NCI-H1436 treated with DMSO at 0.1 percent for 48 hours (cell line): Measurements from ENCODE around the gene RPS4Y2.

Source experiments
- DNase-seq: peaks from one replicate; lab custom pipeline; 2025; lab: John Stamatoyannopoulos, UW

The RPS4Y2 gene

DNA sequence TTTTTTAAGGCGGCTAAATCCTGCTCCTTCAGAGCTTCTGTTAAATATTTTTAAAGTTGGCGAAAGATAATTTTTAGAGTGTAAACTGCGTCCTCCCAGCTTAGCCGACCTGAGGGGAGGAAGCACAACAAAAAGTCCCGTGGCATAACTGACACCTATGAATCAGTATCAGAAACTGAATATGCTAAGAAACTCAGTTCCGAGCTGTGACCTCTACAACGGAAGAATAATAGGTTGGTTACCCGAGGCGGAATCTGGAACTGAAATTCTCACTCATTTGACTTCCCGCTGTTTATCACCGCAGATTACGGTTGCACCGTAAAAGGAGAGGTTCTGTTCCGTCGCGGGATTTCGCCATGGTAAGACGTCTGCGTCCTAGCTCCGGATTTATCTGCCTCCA, at the start of gene RPS4Y2:
TSS of gene RPS4Y2 (plus strand) at position 301 of the 400 bp plus-strand sequence. CDS start at position 357, 56 bp downstream.
- DNase-seq, result no peak

DNA sequence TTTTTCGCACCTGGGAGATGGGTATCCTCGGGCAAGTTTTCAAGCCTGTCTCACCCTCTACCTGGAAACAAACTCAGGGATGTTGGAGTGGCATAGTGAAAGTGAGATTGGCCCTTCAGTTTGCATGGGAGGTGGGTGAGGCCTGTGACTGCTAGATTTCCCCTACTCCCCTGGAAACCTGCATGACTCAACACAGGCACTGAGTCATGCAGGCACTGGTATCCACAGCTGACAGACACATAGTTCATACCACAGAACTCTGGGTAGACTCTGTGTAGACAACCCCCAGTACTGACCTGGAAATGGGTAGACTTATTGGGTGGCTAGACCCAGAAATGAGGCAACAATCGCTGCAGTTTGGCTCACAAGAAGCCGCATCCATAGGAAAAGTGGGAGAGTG, 41.5 kb upstream of the RPS4Y2 start:
- DNase-seq, result no peak

DNA sequence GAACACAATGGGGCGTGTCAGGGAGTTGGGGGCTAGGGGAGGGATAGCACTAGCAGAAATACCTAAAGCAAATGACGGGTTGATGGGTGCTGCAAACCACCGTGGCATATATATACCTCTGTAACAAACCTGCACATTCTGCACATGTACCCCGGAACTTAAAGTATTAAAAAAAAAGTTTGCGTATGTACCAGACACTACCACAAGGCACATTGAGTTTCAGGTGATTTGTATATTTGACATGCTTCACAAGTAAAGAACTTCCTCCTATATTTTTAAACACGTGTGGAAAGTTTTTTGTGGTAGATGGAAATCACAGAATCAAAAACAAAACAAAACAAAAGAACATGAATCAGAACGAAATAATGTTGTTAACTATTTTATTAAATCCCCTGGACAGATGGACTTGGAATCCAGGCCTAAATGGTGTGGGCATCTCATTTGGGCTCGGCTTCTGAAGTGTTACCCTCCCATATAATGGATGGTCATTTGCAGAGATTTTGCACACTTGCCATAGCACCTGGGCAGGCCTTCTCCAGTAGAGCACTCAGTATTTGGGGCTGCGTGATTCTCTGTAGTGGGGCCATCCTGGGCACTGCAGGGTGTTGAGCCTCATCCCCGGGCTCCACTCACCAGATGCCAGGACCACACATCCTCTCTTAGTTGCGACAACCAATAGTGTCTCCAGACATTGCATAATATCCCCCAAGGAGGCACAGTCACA, 29.6 kb upstream of the RPS4Y2 start:
- no peak for DNase-seq

DNA sequence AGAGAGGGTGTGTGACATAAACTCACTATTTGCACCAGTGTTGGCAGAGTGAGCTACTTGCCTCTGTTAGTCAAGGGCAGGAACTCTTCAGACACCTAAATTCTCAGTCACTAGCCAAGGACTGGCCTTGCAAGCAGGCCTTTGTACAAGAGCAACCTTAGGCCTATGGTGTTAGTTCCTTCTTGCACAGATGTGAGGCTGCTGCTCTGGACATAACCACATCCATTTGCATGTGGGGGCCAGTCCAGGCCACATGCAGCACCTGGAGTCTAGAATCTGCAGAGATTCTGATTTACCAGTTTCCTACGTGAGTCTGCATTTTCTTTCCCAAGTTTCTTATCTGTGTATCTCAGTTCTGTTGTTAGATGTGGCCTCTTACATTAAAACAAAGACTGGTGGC, 20.7 kb upstream of the RPS4Y2 start:
- DNase-seq, result no peak

DNA sequence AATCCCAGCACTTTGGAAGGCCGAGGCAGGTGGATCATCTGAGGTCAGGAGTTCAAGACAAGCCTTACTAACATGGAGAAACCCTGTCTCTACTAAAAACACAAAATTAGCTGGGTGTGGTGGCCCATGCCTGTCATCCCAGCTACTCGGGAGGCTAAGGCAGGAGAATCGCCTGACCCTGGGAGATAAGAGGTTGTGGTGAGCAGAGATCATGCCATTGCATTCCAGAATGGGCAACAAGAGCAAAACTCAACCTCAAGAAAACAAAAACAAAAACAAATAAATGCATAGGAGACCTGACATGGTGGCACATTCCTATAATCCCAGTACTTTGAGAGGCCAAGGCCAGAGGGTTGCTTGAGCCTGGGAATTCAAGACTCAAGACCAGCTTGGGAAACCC, 16.1 kb upstream of the RPS4Y2 start:
- no peak for DNase-seq

DNA sequence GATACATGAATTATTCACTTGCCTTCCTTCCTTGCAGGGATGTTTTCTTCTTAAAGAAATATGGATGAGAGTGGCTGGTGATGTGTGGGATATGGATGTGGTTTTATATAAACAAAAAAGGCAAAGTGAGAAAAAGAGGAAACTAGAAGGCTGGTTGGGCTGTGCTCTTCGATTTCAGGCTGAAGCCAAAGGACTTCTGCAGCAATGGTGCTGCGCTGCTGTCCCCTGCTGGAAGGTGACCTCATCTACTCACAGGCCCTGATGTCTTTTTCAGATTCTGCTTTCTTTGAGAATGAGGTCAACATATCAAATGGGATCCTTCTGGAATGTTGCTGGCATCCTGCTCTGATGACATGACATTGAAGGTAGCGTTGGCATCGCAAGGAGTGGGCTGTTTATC, 15.3 kb upstream of the RPS4Y2 start:
- no peak for DNase-seq

DNA sequence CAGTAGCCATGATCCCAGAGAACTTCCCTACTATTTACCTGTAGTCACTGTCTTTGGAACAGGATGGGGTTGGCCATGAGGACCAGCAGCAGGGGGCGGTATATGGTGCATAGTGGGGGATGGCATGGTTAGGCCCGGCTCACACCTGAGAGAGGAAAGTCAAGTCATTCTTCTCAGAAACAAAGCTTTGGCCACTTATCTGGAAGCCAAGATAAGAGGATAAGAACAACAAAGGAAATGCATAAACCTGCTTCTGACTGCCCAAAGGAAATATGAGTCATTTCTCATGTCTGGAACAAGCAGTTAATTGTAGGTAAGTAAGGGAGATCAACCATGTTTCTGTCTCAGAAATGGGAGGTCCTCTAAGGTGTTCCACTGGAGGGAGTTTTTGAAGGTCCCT, 10.8 kb upstream of the RPS4Y2 start:
- no peak for DNase-seq

DNA sequence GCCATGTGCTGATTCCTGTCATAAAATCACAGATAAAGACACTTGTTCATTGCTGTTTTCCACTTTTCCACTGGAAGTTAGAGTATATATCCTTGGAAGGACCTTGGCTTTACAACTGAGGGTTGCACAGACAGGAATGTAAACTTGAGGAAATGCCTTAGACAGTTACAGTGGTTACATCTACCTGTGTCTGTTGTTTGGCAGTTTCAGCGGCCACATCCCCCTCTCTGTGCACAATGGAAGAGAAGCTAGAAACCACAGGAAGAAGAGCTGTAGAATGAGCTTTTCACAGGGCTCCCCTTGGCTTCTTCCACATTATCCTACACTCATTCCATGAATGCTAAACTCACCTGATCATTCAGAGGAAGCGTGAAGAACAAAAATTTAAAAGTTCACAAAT, 9.0 kb upstream of the RPS4Y2 start:
- no peak for DNase-seq

DNA sequence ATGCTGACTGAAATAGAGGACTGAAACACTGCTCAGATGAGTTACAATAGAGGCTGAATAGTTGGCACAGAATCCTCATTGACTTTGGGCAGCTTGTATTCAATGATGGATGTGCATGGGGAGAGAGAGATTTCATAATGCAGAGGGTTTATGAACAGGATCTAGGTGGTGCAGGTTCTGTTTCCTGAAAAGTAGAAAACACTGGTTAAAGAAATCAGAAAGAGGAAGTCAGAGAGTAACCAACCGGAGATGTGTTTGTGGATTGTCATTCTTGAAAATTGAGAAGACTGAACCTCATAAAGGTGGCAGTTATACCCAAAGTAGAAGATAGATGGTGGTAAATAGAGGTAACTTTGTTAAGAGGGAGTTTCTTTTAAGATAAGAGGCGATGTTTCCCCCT, 8.0 kb downstream of the RPS4Y2 start:
- DNase-seq, result no peak

DNA sequence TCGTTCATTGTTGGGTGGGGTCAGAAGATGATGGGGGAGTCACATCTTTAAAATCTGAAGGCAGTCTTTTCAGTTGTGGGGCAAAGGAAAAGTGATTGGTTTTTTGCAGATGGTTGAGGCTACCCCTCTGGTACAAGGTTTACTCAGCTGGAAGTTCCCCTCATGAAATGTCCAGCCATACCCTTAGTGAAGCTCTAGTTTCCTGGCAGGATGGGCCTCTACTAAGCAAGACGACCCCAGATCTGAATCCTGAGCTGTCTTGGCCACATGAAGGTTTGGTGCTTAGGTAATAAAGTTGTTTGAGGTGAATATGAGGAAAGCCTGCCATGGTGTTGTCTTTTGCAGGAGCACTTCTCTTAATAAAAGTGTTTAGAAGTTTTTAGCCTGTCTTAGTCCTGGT, 9.2 kb downstream of the RPS4Y2 start:
- DNase-seq, result no peak

DNA sequence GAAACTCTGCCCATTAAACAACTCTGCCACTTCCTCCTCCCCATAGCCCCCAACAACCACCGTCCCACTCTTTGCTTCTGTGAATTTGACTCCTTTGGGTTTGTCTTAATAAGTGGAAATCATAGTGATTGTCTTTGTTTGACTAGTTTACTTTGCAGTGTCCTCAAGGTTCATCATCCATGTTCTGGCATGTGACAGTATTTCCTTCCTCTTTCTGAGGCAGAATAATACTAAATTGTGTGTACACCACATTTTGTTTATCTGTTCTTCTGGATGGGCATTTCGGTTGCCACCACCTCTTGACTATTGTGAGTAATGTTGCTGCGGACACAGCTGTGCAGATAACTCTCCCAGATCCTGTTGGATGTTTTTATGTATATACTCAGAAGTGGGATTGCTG, 14.8 kb downstream of the RPS4Y2 start:
- DNase-seq, result no peak

DNA sequence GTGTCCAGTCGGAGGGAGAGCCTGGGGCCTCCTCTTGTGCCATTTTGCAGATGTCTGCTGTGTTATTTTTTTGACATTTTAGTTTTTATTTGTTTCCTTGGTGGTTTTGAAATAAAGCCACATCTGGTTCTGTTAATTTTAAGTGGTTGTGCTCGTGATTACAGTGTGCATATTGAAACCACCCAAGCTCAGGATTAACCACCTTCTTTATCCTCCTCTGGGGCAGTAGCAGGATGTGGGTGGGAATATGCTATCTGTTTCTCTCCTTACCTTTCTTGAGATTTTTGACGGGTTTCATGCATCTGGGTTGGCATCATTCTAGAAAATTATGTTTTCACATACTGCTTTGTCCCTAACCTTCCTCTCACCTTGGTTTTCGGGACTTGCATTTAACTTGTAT, 20.2 kb downstream of the RPS4Y2 start:
- no peak for DNase-seq

DNA sequence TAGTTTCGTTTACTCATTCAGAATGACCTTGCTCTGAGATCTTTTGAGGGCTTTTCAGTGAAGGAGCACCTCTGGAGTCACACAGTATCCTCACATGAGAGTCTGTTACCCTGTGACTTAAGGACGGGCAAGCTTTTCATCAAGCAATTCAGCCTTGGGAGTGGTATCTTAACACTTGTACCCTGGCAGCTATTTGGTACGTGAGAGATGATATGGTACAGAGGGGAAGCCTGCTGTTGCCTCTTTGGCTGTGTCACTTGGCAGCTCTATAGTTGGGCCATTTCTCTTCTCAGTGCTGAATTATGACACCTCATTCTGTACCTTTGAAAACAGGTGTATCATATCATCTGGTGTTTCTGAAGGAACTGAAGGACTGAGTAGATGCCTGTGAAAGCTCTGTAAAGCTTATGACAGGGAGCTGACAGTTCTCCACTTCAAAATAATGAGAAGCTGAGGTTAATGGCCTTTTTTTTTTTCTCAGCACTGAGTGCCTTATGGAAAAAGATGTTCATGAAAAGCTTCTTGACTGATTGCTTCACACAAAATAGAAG, 24.3 kb downstream of the RPS4Y2 start:
- DNase-seq, result no peak

DNA sequence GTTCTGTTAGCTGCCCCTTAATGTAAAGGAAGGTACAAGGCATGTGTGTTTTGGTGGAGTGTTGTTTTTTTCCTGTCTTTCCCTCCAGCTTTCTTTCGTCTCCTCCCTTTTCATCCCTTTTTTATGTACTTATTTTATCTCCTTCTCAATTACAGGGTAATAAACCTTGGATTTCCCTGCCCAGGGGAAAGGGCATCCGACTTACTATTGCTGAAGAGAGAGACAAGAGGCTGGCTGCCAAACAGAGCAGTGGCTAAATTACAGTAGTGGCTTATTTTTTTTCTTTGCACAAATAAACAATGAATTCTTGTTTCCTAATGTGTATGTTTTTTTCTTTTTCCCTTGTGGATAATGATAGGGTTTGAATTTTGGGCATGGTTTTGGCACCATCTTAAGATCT, 24.9 kb downstream of the RPS4Y2 start:
- DNase-seq, result no peak

DNA sequence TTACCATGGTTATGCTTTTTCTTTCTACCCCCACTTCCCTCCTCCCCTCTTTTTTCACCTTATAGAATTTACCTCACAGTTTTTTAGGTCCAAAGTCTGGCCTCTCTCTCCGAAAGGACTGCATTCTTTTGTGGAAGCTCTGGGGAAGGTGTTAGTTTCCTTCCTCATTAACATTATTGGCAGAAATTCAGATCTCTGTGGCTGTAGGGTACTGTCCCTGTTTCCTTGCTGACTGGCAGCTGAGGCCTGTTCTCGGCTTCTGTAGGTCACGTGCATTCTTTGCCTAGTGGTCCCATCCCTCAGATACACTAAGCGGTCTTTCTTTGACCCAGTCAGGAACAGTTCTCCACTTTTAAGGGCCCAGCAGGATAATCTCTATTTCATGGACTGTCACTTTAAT, 25.5 kb downstream of the RPS4Y2 start:
- no peak for DNase-seq

DNA sequence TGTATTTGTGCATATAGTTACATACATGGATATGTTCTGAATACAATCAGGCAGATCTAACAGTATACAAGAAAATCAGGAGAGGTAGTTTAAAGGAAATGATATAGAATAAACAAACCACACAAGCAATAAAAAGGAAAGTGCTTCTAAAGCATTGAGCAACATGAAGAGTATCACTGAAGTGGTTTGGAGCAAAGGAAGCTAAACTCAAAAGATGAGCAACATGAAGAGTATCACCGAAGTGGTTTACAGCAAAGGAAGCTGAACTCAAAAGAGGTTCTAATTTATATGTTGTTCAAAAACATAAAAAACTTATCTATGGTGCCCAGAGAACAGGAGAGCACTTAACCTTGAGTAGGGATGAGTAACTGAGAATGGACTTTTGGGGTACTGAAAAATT, 29.1 kb downstream of the RPS4Y2 start:
- DNase-seq, result no peak

DNA sequence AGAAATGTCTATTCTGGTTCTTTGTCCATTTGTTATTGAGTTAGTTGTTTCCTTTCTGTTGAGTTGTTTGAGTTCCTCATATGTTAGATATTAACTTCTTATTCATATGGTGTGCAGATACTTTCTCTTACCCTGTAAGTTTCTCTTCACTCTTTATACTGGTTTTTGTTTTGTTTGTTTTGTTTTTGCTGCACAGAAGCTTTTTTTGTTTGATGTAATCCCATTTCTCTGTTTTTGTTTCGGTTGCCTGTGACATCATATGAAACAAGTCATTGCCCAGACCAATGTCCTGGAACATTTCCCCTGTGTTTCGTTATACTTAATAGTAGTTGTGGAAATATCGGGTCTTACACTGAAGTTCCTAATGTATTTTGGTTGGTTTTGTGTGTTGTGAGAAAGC, 31.2 kb downstream of the RPS4Y2 start:
- no peak for DNase-seq

DNA sequence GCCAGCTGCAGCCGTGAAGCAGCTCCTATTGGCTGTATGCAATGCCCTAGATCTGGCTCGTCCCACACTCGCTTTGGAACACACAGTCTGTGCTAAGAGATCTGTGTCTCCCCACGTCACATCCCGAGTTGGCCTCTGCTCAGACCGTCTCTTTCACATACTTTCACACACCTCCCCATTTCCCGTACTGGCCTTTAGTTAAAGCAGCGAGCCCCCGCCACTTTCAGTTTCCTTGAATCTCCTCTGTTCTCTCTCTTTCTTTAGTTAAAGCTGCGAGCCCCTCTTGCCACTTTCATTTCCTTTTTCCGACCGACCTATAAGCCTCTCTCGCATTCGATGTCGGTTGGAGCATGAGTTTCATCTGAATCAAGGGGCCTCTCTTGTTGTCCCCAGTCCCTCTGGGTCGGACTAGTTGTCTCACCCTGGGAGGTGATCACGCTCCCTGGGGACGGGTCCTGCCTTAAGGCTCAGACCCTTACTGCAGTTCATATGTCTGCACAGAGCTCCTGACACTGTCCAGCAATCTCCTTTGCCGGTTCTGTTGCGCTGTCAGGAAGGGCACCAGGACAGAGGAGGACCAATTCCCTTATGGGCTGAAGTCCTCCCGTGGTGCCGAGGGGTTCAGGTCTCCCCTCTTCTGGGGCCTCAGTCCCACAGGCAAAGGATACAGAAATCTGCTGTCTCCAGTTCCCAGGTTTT, 42.6 kb downstream of the RPS4Y2 start:
- no peak for DNase-seq

DNA sequence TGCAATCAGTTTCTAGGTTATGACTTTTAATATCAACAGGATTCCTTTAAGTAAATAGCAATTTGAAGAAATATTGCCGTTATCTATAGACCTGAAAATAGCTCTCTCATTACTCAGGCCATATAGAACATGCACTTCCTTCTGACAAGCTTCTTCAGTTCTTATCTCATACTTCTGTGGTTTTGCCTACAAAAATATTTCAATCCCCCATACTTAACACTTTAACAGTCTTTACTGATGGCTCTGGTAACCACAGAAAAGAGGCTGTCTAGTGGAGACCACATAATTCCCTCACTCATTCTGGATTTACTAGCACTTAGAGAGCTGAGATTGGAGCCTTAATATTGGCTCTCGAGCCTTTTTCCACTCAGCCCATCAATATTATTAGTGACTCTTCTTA, 46.8 kb downstream of the RPS4Y2 start:
- DNase-seq, result no peak

DNA sequence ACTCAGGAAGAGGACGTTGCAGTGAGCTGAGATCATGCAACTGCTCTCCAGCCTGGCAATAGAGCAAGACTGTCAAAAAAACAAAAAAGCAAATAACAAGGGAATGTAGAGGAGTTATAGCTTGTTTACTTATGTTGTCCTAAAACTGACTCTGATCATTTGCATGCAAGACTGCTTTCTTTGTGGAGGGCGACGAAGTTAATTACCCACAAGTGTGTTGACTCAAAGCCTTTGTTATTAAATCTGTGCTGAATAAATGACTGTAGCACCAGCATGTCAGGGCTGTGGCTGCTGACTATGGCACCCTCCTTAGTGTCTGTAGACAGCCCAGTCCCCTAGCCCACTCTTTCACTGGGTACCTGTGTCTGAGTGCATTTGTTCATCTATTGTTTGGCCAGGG, 50.3 kb downstream of the RPS4Y2 start:
- no peak for DNase-seq

DNA sequence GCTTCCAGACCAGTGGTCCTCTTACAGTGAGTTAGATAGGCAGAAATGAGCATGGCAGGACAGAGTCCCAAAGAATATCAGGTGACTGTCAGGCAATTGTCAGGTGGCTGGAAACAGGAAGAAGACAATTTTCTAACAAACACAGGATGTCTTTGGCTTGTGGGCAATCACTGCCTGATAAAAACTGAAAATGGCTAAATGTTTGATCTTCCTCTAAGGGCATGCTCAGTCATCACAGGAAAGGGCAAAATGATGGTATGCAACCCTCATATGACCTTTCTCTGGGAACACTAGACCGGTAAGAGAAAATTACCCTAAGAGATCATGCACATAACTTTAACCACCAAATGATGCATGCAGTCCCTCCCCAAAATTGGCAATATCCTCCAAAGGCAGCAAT, 57.6 kb downstream of the RPS4Y2 start:
- no peak for DNase-seq

DNA sequence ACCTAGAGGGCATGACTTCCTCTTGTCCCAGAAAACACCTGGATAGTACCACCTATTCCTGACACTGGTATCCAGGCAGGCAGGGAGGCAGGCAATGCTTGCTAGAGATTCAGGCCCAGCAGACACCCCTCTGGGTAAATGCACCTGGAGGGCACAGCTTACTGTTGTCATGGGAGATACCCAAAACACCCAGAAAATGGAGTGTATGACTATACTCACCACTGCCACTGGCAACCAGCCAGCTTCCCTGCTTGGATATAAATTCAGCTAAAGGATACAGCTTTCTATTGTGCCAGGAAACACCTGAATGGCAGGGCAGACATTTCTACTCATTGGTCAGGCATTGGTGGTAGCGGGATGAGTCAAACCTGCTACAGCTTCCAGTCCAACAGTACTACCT, 58.9 kb downstream of the RPS4Y2 start:
- DNase-seq, result no peak

DNA sequence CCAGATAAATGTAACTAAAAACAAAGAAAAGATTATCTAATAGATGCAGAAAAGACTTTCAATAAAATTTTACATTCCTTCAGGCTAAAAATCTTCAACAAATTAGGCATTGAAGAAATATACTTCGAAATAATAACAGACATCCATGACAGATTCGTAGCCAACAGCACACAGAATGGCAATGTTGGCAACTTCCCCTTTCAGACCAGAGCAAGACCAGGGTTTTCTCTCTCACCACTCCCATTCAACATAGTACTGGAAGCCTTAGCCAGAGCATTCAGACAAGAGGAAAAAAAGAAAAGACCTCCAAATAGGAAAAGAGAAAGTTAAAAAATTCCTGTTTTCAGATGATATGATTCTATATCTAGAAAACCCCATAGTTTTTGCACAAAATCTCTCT, 61.2 kb downstream of the RPS4Y2 start:
- no peak for DNase-seq
